ENCODE results near the gene GSAP.

Gene GSAP

DNA sequence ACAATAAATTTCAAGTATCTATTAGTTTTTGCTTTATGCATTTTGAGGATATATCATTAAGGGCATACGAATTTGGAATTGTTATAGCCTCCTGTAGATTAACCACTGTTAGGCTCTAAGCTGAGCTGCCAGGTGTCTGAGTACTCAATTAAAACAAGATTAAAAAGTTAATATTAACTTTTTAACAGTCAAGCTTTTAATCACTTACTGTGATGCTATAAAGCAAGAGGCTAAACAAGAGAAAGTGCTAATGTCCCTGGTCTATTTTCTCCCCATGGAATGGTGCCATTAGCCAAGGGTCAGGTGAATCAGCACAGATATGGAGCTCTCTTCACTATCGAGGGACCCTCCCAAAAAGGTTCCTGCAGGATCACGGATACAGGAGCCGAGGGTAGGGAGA, 9.7 kb downstream of the GSAP start:
- no peak for DNase-seq (ENCODE audit: low read depth)

DNA sequence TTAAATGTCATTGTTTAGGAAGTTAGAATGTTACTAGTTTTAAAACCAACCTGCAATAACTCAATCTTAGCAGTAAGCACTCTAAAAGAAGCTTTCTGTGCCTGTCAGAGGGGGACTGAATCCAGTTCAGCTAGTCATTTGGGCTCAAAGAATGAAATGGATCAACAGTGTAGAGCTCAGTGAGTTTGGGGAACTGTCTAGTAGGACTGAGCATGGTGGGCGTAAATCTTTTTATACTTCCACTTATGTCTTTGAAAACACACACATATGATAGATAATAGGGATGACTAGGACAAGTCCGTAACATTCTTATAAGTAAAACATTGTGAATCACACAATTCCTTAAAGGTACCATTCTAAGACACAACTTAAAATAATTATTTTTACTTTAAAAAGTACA, 11.5 kb downstream of the GSAP start:
- DNase-seq (ENCODE audit: low read depth): no peak

GRCh38 chr7:77403957-77404356, 12.2 kb downstream of the GSAP start:
- DNase-seq (ENCODE audit: low read depth): no peak

- no peak for DNase-seq (ENCODE audit: low read depth)
These were observed 13.3 kb downstream of the GSAP start for GRCh38 chr7:77402818-77403217.

DNA sequence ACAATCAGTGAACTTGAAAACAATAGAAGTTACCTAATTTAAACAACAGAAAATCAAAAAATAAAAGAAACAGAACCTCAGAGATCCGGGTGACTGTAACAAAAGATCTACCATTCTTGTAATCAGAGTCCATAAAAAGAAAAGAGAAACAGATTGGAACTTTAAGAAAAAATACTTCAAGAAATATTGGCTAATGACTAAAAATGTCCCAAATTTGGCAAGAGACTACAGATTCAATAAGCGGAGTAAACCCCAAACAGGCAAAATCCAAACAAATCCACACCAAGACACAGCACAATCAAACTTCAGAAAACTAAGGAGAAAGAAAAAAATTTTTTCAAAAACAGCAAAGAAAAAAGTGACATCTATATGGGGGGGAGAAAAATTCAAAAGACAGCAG, 15.1 kb downstream of the GSAP start:
- DNase-seq (ENCODE audit: low read depth): no peak

GRCh38 chr7:77399816-77400215, 16.3 kb downstream of the GSAP start:
- DNase-seq (ENCODE audit: low read depth): no peak

GRCh38 chr7:77396894-77397547, 19.1 kb downstream of the GSAP start:
- DNase-seq (ENCODE audit: low read depth): no peak

DNA sequence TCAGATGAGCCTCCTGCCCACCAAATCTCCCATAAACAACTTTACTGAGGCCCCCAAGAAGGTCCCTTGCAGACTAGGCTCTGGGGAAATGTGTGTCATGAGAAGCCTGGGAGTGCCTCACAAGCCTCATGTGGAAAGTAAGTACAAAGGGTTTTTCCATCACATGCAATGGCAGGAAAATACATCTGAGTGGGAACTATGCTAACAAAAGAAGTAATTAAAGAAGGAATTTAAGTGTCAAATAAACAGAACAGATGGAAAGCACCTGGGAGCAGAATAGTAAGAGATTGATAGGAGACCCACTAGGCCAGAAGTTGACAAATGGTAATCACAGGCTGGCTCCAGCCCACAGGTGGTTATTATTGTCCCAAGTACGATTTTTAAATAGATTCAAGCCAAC, 20.5 kb downstream of the GSAP start:
- DNase-seq (ENCODE audit: low read depth): no peak

GRCh38 chr7:77393954-77394353, 22.2 kb downstream of the GSAP start:
- no peak for DNase-seq (ENCODE audit: low read depth)

- no peak for DNase-seq (ENCODE audit: low read depth)
These were observed 22.9 kb downstream of the GSAP start for GRCh38 chr7:77393261-77393660.

DNA sequence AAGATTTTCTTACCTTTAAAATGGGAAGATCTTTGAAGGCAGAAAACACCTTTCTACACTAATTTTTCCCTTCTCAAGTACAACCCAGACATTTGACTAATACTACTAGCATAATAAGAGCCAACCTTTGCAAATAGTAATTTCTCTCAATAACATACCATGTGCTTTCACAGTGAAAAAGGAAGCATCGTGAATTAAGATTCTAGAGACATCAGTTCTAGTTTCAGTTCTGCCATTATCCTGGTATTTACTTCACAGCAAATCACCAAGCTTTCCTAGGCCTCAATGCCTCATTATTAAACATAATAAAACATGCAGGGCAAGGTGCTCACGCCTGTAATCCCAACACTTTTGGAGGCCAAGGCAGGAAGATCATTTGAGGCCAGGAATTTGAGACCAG, 24.9 kb downstream of the GSAP start:
- no peak for DNase-seq (ENCODE audit: low read depth)

DNA sequence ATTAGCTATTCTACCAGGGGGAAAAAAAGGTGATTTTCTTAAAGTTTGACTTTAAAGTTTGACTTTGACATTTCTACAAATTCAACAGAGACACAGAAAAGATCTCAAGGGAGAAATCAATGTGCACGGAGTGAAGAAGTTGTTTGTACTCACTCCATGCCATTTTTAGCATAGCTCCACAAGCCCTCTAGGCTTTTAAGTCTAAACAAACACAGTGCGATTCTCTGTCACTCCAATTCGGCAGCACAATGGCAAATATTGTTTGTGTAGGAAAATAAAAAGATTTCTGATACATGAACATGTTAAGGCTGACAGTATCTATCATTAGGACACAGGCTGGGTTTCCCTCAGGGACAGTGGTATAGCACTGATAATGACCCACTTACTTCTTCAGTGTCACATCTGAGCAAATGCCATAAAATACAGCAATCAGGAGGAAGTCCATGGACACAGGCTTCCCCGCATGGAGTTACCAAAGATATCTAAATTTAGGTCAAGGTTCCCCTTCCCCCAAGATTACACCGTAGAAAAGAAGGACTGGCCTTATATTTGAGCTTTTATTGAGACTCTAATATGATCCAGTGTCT, 28.0 kb downstream of the GSAP start:
- DNase-seq (ENCODE audit: low read depth): no peak

- no peak for DNase-seq (ENCODE audit: low read depth)
These were observed 29.9 kb downstream of the GSAP start for GRCh38 chr7:77386165-77386822.

DNA sequence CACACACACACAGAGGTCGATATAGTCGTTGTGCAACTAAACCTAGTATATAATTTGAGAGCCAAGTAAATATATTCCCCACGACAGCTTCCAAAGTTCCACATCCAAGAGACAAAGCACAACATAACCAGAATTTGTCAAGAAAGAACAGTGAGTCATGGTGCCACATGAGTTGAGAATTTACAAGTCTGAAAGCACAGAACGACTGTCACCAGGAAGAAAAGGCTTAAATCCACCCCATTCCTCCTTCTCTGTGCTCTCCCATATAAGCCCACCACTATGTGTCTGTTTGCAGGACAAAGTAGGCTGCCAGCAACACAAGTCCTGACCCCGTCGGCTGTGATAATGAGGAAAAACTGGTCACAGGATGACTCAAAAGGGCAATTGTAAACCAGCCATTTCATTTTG, 32.8 kb downstream of the GSAP start:
- no peak for DNase-seq (ENCODE audit: low read depth)

DNA sequence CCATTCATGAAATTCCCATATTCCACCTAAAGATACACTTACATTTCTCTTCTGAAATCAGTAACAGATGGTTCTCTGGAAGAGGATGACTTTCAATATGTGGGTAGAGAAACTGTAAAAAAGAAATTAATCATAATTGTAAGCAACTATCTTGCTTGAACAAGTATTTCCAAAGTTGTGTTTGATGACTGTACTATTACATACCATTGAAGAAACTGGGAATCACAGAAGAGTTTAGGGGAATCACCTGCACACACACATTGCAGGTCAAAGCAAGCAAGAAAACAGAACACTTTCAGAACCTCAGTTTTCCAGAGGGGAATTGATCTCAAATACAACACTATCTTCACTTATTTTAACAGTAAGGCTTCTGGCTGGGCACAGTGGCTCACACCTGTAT, 33.6 kb downstream of the GSAP start:
- no peak for DNase-seq (ENCODE audit: low read depth)

- no peak for DNase-seq (ENCODE audit: low read depth)
These were observed 37.6 kb downstream of the GSAP start for GRCh38 chr7:77378584-77378983.

GRCh38 chr7:77370606-77371005, 45.5 kb downstream of the GSAP start:
- no peak for DNase-seq (ENCODE audit: low read depth)

GRCh38 chr7:77368974-77369373, 47.2 kb downstream of the GSAP start:
- DNase-seq (ENCODE audit: low read depth): no peak

- DNase-seq (ENCODE audit: low read depth): no peak
These were observed 48.2 kb downstream of the GSAP start for GRCh38 chr7:77367976-77368375.

GRCh38 chr7:77362905-77363304, 53.2 kb downstream of the GSAP start:
- no peak for DNase-seq (ENCODE audit: low read depth)

DNA sequence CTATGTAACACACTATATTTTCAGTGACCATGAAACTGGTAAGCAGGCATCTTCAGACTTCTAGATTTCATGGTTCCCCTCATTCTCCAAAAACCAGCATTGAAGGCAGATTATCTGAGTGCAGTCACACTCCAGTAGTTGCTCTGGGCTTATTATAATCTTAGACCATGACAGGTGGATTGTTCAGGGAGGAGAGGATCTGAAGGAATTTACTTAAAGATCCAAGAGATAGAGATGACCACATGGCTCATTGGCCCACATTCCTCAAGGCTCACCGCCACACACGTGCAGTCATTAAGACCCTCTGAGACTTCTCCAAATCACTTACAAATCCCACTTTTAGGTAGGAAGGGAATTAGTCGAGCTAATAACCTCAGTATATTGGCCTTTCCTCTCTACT, 55.2 kb downstream of the GSAP start:
- DNase-seq (ENCODE audit: low read depth): no peak

DNA sequence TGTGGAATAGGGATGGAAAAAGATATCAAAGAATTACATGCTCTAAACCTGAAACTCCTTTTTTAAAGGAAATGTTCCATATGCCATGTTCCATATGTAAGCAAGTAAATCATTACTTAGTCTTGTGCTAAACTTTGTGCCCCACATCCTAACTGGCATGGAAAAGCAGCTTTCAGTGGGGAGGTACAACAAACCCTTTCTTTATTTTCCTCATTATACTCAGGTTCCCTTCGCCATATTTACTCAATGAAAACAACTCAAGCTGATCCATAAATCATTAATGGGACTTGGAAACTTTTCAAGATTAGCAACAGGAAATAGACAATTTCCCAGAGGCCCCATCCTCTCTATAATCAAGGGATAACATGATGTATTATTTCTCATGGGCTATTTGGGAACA, 56.0 kb downstream of the GSAP start:
- no peak for DNase-seq (ENCODE audit: low read depth)

DNA sequence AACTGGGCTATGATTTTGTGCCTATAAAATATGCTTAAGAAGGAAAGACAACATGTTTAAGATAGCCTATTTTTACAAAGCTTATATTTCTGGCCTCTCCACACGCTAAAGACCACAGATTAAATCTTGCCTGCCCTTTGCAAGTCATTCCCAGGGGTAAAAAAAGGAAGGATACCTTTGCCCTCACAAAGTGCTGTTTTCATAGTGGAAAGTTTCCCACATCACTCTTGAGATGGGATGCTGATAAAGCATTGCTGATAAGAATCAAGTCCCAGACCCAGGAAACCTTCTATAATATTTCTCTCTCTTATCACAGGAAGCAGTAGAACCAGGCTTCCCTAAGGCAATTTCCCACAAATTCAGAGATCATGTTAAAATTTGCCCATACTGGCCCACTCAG, 56.5 kb downstream of the GSAP start:
- DNase-seq (ENCODE audit: low read depth): no peak

GRCh38 chr7:77354914-77355313, 61.2 kb downstream of the GSAP start:
- no peak for DNase-seq (ENCODE audit: low read depth)

Data from T follicular helper cell (primary cell).